HG03354 (cell line): ENCODE data around the gene RBM43.
A peak's percentile ranks its signal among the peaks of the same experiment; 100 is the strongest.
"Not testable (repeated sequence)": the region's sequence is repeated elsewhere in the genome, so short reads cannot be mapped to it uniquely, and the experiment has no call there.

Experiments used
- ATAC-seq: cut with Tn5 transposase; IDR thresholded peaks from one replicate; pipeline ENCODE4 v1.9.1; 2021; ENCODE audit warnings: mild to moderate bottlenecking; ENCODE audit not compliant: unreplicated experiment, poor library complexity, severe bottlenecking

The RBM43 gene

DNA sequence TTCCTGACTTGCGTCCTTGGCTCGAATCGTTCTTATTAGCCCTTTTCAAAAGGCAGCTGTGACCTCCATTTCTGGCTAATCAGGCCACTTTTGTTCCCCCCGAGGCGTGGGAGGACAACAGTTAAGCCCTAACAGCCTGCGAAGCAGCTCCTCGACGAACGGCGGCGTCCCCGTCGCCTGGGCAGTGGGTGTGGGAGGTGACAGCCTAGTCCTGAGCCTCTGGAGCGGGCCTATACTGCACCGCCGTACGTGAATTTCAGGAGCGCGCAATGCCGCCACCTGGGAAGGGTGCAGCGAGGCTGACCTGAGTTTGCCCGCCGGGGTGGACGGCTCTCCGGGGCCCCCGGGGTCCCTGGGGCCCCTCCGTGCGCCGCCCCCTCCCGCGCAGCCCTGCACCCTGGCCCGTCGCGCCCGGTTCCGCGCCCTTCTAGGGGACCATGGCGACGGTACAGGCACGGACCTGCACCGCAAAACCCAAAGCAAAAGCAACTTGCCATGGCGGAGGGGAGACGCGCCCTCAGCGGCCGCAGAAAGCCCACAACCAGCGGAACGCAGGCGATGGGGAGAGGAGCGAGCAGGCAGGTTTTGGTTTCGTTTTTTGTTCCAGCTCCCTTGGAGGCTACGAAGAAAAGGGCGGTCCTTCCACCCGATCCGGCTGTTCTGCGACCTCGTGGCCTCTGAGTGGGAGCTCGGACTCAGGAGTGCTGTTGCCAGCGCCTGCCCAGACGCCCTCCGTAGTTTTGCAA, at the start of gene RBM43:
RBM43 (minus strand) TSS at position 633 of the 746 bp plus-strand sequence; CDS start at position 497, 136 bp downstream.
- peak; percentile 93 for ATAC-seq

DNA sequence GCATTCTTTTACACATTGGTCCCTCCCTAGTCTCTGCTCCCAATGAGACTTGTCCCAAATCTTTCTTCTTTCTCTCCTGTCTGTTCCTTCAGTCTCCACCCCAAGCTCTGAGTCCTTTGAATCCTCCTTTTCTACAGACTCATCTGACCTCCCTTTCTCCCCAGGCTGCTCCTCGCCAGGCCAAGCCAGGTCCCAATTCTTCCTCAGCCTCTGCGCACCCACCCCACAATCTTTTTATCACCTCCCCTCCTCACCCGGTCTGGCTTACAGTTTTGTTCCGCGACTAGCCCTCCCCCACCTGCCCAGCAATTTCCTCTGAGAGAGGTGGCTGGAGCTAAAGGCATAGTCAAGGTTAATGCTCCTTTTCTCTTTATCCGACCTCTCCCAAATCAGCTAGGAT, 48.6 kb upstream of the RBM43 start:
- not testable (repeated sequence) for ATAC-seq

GRCh38 chr2:151306621-151307020, 45.0 kb upstream of the RBM43 start:
- no peak for ATAC-seq

DNA sequence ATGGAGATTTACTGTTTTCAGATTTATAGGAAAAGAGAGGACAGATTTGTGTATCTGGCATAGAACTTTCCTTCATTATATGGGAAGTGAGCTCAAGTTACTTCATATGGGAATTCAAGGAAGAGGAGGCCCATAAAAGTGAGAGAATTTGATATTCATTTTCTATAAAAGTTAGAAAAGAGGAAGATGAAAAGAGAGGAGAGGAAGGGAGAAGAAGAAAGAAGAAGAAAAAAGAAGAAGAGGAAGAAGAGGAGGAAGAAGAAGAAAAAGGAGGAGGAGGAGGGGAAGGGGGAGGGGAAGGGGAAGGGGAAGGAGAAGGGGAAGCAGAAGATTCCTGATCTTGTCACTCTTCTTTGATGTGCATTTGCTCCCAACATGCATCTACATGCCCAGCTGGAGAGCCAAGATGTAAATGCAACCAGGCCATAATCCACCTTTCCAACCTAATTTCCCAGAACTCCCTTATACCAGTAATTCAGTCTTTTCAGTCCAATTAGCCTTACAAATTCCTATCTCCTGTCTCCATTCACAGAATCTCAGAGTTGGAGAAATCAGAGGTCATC, 43.5 kb upstream of the RBM43 start:
- ATAC-seq = no peak

- ATAC-seq = no peak
These were observed 41.2 kb upstream of the RBM43 start for GRCh38 chr2:151302879-151303278.

- ATAC-seq = no peak
These were observed 40.7 kb upstream of the RBM43 start for GRCh38 chr2:151302404-151302803.

DNA sequence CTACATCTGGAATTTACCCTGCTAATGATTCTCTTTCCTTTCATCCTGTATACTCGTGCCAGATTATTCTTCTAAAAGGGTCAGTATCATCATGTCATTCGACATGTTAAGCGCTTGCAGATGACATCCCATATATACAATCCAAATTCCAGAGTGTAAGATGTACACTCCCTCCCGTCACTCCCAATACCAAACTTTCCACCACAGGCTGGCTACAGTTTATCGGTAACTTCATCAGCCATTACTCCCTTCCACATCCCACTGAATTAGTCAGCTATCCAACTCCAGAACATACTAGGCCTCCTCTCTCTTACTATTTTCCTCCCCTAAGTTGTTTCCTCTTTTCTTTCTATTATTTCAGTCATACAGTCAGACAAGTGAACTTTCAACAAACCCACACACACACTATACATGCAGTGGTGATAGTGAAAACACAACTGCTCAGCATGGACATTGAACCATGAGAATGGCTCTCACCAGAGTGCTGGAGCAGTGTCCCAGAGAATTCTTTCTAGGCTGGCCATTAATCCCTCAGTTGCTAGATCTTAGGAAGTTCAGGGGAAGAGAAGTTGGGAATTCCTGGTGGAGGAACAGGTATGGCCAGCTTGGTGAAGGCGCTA, 38.4 kb upstream of the RBM43 start:
- ATAC-seq = no peak

DNA sequence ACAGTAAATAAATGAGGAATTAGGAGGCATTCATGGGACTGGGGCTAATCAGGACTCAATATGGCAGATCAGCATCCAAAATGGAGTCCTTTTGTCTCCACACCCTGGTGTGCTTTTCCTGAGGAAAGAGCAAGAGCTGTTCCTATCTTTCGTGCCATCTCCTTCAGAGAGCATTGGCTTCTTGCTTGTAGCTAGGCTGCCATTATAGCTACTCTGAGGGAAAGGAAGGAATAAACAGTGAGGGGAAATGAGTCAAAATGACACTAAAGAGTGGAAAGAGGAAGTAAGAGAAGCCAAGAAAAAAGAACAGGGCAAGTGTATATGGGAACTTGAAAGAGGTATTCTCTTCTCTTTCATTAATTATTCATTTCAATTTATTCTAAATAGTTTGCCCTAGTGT, 36.2 kb upstream of the RBM43 start:
- peak; percentile 99 for ATAC-seq

DNA sequence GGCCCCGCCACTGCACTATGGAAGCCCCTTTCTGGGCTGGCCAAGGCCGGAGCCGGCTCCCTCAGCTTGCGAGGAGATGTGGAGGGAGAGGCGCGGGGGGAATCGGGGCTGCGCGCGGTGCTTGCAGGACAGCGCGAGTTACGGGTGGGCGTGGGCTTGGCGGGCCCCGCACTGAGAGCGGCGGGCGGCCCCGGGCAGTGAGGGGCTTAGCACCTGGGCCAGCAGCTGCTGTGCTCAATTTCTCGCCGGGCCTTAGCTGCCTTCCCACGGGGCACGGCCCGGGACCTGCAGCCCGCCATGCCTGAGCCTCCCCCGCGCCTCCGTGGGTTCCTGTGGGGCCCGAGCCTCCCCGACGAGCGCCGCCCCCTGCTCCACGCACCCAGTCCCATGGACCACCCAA, 34.3 kb upstream of the RBM43 start:
- not testable (repeated sequence) for ATAC-seq

DNA sequence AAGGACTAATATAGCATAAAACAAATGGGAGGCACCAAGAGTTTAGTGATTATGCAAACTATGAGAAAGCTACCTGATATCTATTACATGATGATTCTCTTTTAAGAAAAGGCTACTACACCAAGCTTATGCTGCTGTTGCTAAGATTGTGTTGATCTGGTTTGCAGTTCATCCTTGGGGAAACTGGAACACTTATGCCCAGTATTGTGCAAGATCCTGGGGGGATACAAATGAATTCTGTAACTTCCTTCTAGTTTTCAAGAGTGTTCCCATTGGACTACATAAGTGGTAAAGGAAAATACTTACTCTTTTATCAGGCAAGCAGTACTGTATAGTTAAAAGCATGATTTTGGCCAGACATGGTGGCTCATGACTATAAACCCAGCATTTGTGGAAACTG, 30.9 kb upstream of the RBM43 start:
- ATAC-seq = no peak

DNA sequence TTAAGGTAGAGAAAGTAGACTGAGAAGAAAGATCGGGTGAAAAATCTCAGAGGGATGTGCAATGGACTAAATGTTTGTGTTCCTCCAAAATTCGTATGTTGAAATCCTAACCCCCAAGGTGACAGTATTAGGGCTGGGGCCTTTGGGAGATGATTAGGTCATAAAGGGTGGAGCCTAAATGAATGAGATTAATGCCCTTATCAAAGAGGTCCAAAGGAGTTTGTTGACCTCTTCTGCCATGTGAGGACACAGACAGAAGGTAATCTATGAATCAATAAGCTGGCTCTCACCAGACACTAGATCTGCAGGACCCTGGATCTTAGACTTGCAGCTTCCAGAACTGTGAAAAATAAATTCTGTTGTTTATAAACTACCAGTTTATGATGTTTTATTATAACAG, 30.5 kb upstream of the RBM43 start:
- ATAC-seq = no peak

DNA sequence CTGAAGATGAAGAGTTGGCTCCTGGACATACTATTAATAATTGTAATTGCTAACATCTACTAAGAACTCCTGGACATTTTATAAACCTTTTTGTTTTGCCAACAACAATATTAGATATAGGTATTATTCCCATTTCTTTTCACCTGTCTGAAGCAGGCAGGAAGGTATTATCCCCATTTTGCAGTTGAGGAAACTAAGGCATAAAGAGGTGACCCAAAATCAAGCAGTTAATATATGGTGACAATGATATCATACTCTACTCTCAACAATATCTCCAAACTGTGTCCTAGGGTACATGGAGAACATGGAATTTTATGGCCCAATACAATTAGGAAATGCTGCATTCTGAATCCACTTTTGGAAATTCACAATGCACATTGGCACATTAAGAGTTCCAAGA, 29.6 kb upstream of the RBM43 start:
- ATAC-seq = no peak

- peak; percentile 24 for ATAC-seq
These were observed 28.6 kb upstream of the RBM43 start for GRCh38 chr2:151289972-151290866.

DNA sequence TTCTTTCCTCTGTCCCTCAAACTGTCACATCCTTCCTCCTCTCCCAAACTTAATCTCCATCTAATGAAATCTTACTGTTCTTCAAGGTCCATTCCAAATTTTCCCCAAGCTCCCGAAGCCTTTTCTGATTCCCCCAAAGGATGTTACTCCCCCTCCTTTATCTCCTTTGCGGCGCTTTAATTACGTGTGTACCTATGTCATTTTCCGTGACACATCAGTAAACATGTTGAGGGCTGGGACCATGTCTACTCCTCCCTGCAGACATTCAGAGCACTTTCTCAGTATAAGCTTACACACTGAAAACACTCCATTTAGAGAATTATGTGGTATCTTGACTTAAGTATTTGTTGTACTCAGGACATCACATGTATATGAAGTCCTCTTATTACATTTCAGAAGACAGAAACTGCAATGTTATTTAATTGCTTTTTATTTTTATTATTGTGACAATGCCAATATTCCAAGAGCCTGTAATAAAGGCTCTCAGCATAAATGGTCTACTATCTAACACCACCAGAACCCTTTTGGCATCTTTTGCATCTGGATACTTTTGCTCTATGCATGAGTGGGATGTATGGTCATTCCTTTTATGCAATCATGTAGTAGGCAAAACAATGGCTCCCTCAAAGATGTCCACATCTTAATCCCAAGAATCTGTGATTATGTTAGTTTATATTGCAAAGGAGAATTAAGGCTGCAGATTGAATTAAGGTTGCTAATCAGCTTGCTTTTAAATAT, 26.0 kb upstream of the RBM43 start:
- ATAC-seq = no peak

DNA sequence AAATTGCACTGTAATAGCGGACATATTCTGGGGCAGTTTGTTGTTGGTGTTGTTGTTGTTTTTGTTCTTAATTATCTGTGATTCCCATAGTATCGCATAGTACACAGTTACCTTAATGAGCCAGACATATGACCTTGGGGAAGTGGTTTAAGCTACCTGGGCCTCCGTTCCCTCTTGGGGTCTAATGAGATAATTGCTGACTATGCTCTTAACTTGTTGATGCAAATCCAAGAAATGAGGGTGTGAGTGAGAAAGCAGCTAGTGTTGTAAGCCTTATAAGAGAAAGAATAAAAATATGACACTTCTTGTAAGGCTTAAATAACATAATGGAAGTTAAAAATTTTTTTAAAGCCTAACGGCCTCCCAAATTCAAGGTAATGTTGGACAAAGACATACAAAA, 20.7 kb upstream of the RBM43 start:
- no peak for ATAC-seq

GRCh38 chr2:151280271-151280670, 18.6 kb upstream of the RBM43 start:
- ATAC-seq = no peak

DNA sequence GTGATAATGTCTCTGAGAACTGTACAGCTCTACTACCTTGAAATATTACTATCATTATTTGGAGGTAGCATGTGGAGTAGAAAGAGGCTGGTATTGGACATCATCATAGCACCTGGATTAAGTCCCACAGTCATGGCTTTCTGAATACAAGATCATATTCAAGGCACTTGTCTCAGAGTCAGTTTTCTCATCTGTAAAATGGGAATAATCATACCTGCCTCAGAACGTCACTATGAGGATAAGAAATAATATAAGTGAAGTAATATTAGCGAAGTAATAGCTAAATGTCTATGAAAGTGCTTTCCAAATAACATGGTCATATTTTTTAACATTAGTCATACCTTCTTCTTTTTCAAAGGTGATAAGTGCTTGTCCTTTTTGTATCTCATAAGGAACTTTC, 16.8 kb upstream of the RBM43 start:
- ATAC-seq = no peak

GRCh38 chr2:151277067-151277466, 15.4 kb upstream of the RBM43 start:
- no peak for ATAC-seq

DNA sequence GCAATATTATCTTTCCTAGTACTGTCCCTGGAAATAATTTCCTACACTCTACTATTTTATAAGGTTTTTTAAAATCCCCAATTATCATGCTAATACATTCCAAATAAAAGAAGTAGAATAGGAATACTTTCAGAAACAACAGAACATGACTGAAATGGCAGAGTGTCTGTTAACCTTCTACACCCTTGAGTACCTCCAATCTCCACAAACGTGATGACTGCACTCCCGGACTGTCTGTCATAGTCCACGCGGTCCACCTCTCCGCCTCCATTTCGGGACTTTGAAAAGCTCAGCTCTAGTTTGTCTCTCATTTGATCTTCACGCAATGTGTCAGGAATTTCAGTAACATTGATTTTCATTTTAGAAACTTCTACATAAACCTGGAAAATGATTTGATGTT, 13.6 kb upstream of the RBM43 start:
- no peak for ATAC-seq

DNA sequence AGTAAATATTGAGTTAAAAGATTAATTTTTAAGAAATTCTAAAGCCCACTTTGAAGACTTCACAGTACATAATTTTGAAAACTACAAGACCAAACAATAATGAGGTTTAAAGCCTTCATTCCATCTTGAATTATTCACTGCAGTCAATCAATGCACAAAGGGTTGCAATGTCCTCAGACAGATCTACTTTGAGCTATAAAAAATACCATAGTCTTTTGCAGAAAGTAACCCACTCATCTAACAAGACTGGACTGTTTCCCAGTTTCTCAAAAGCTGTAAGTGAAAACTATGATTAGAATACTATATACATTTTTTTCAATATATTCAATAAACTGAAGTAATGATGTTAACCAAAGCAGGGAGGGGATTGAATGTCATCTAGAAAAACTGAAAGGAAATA, 10.2 kb upstream of the RBM43 start:
- no peak for ATAC-seq
